ENCODE measurements around the gene ZNF256. TPM values are rescaled to one million over a fixed set of nuclear protein-coding genes. Genes with fewer than 3 reads are reported as not detected.

The ZNF256 gene
- 10 to 100 TPM; 11.1 to 12.3 TPM for total RNA-seq
- 1 to 10 TPM; 7.4 to 8.9 TPM for polyA plus RNA-seq (ENCODE audit: insufficient read length in 2 of 2)
- long read RNA-seq, donor 1, partial matches to known transcripts: 0 of 1 reads
- long read RNA-seq, donor 1, other reads (novel, unspliced or antisense): 0 of 1 reads
- long read RNA-seq, donor 2: 0 reads
- long read RNA-seq, donor 3, partial matches to known transcripts: 0 of 3 reads
- long read RNA-seq, donor 3, other reads (novel, unspliced or antisense): 0 of 3 reads
- long read RNA-seq, donor 4, partial matches to known transcripts: 0 of 3 reads
- long read RNA-seq, donor 4, other reads (novel, unspliced or antisense): 0 of 3 reads

GRCh38 chr19:57947419-57948134 lies at the start of gene ZNF256:
Gene ZNF256 (minus strand): TSS chr19:57947706. CDS start chr19:57947474, 232 bp downstream.
- under 1% methylated on average over 42 of the region's 54 CpGs for WGBS (ENCODE audit: insufficient coverage)
- H3K4me3 ChIP-seq (ENCODE audit: low read depth, low read length): peak within 1 kb of the TSS; percentile 86
- peaks cover 16% of the 10 kb centered on the region for H3K36me3 ChIP-seq (ENCODE audit: control insufficient read depth, insufficient read depth, low read length)
- H3K4me1 ChIP-seq (ENCODE audit: control insufficient read depth, insufficient read depth, low read length): peaks cover 18% of the 10 kb centered on the region
- H3K9me3 ChIP-seq (ENCODE audit: control insufficient read depth, insufficient read depth, low read length): no peaks in the 10 kb centered on the region
- H3K27ac ChIP-seq (ENCODE audit: low read depth, low read length): peak within 1 kb of the TSS; percentile 75
- peak; percentile 88 to 99 (median 98) for DNase-seq (ENCODE audit: low read depth in 4 of 6, low spot score in 6 of 6)
- no peaks in the 10 kb centered on the region for H3K27me3 ChIP-seq (ENCODE audit: control insufficient read depth, insufficient read depth, low read length)

GRCh38 chr19:57992841-57993240 lies 45.3 kb upstream of the ZNF256 start:
- H3K4me3 ChIP-seq (ENCODE audit: low read depth, low read length): no peak overlapping the region
- no peak overlapping the region for H3K27ac ChIP-seq (ENCODE audit: low read depth, low read length)
- H3K4me1 ChIP-seq (ENCODE audit: control insufficient read depth, insufficient read depth, low read length): no peaks in the 10 kb centered on the region
- no peak for DNase-seq (ENCODE audit: low read depth in 4 of 6, low spot score in 6 of 6)
- no CpG with 5 or more reads among the region's 1 CpG for WGBS (ENCODE audit: insufficient coverage)
- no peaks in the 10 kb centered on the region for H3K27me3 ChIP-seq (ENCODE audit: control insufficient read depth, insufficient read depth, low read length)
- H3K9me3 ChIP-seq (ENCODE audit: control insufficient read depth, insufficient read depth, low read length): peaks cover 8% of the 10 kb centered on the region
- peaks cover 57% of the 10 kb centered on the region for H3K36me3 ChIP-seq (ENCODE audit: control insufficient read depth, insufficient read depth, low read length)

- Histone ChIP-seq H3K36me3 (ENCODE audit: control insufficient read depth, insufficient read depth, low read length) (peaks cover 58% of the 10 kb centered on the region), H3K9me3 (ENCODE audit: control insufficient read depth, insufficient read depth, low read length) (peaks cover 62% of the 10 kb centered on the region), H3K27me3 (ENCODE audit: control insufficient read depth, insufficient read depth, low read length) (no peaks in the 10 kb centered on the region), H3K27ac (ENCODE audit: low read depth, low read length) (no peak overlapping the region), H3K4me3 (ENCODE audit: low read depth, low read length) (no peak overlapping the region), H3K4me1 (ENCODE audit: control insufficient read depth, insufficient read depth, low read length) (no peaks in the 10 kb centered on the region)
- DNase-seq (ENCODE audit: low read depth in 4 of 6, low spot score in 6 of 6): no peak
- WGBS (ENCODE audit: insufficient coverage): no CpG with 5 or more reads among the region's 3 CpGs
These were observed 31.2 kb upstream of the ZNF256 start for GRCh38 chr19:57978586-57979289.

- peaks cover 31% of the 10 kb centered on the region for H3K9me3 ChIP-seq (ENCODE audit: control insufficient read depth, insufficient read depth, low read length)
- H3K27ac ChIP-seq (ENCODE audit: low read depth, low read length): no peak within 1 kb of the TSS
- 91% methylated on average over 4 of the region's 4 CpGs for WGBS (ENCODE audit: insufficient coverage)
- no peaks in the 10 kb centered on the region for H3K27me3 ChIP-seq (ENCODE audit: control insufficient read depth, insufficient read depth, low read length)
- no peak within 1 kb of the TSS for H3K4me3 ChIP-seq (ENCODE audit: low read depth, low read length)
- peaks cover 26% of the 10 kb centered on the region for H3K36me3 ChIP-seq (ENCODE audit: control insufficient read depth, insufficient read depth, low read length)
- no peak for DNase-seq (ENCODE audit: low read depth in 4 of 6, low spot score in 6 of 6)
- H3K4me1 ChIP-seq (ENCODE audit: control insufficient read depth, insufficient read depth, low read length): no peaks in the 10 kb centered on the region
These were observed 26.9 kb upstream of the ZNF256 start, which contains the start of gene C19orf18 for GRCh38 chr19:57974434-57974833. Gene C19orf18 (minus strand): TSS chr19:57974534. CDS start chr19:57974432, 102 bp downstream.

- Histone ChIP-seq H3K9me3 (ENCODE audit: control insufficient read depth, insufficient read depth, low read length) (peaks cover 6% of the 10 kb centered on the region), H3K4me3 (ENCODE audit: low read depth, low read length) (no peak overlapping the region), H3K4me1 (ENCODE audit: control insufficient read depth, insufficient read depth, low read length) (no peaks in the 10 kb centered on the region), H3K27ac (ENCODE audit: low read depth, low read length) (no peak overlapping the region), H3K27me3 (ENCODE audit: control insufficient read depth, insufficient read depth, low read length) (no peaks in the 10 kb centered on the region), H3K36me3 (ENCODE audit: control insufficient read depth, insufficient read depth, low read length) (peaks cover 4% of the 10 kb centered on the region)
- DNase-seq (ENCODE audit: low read depth in 4 of 6, low spot score in 6 of 6): no peak
- 93% methylated on average over 4 of the region's 8 CpGs for WGBS (ENCODE audit: insufficient coverage)
These were observed 17.3 kb upstream of the ZNF256 start for GRCh38 chr19:57964761-57965160.

- Histone ChIP-seq H3K36me3 (ENCODE audit: control insufficient read depth, insufficient read depth, low read length) (no peaks in the 10 kb centered on the region), H3K9me3 (ENCODE audit: control insufficient read depth, insufficient read depth, low read length) (peaks cover 3% of the 10 kb centered on the region)
- WGBS (ENCODE audit: insufficient coverage): no CpG with 5 or more reads among the region's 1 CpG
These were observed 14.3 kb upstream of the ZNF256 start for GRCh38 chr19:57961785-57962184.

GRCh38 chr19:57954996-57955395 lies 7.5 kb upstream of the ZNF256 start:
- no peaks in the 10 kb centered on the region for H3K9me3 ChIP-seq (ENCODE audit: control insufficient read depth, insufficient read depth, low read length)
- no peaks in the 10 kb centered on the region for H3K27me3 ChIP-seq (ENCODE audit: control insufficient read depth, insufficient read depth, low read length)
- H3K4me3 ChIP-seq (ENCODE audit: low read depth, low read length): no peak overlapping the region
- no peak for DNase-seq (ENCODE audit: low read depth in 4 of 6, low spot score in 6 of 6)
- WGBS (ENCODE audit: insufficient coverage): 85% methylated on average over 3 of the region's 4 CpGs
- no peaks in the 10 kb centered on the region for H3K36me3 ChIP-seq (ENCODE audit: control insufficient read depth, insufficient read depth, low read length)
- no peak overlapping the region for H3K27ac ChIP-seq (ENCODE audit: low read depth, low read length)
- no peaks in the 10 kb centered on the region for H3K4me1 ChIP-seq (ENCODE audit: control insufficient read depth, insufficient read depth, low read length)

More at GRCh38 chr19:57961785-57962184, 14.3 kb upstream of the ZNF256 start:
- DNase-seq (ENCODE audit: low read depth in 4 of 6, low spot score in 6 of 6): no peak
- no peaks in the 10 kb centered on the region for H3K4me1 ChIP-seq (ENCODE audit: control insufficient read depth, insufficient read depth, low read length)
- H3K27ac ChIP-seq (ENCODE audit: low read depth, low read length): no peak overlapping the region
- no peak overlapping the region for H3K4me3 ChIP-seq (ENCODE audit: low read depth, low read length)
- no peaks in the 10 kb centered on the region for H3K27me3 ChIP-seq (ENCODE audit: control insufficient read depth, insufficient read depth, low read length)

- Histone ChIP-seq H3K4me1 (ENCODE audit: control insufficient read depth, insufficient read depth, low read length) (peaks cover 18% of the 10 kb centered on the region), H3K27me3 (ENCODE audit: control insufficient read depth, insufficient read depth, low read length) (no peaks in the 10 kb centered on the region), H3K27ac (ENCODE audit: low read depth, low read length) (no peak overlapping the region), H3K36me3 (ENCODE audit: control insufficient read depth, insufficient read depth, low read length) (peaks cover under 1% of the 10 kb centered on the region), H3K9me3 (ENCODE audit: control insufficient read depth, insufficient read depth, low read length) (no peaks in the 10 kb centered on the region), H3K4me3 (ENCODE audit: low read depth, low read length) (no peak overlapping the region)
- no peak for DNase-seq (ENCODE audit: low read depth in 4 of 6, low spot score in 6 of 6)
- 88% methylated on average over 12 of the region's 12 CpGs for WGBS (ENCODE audit: insufficient coverage)
These were observed 2.2 kb upstream of the ZNF256 start for GRCh38 chr19:57949702-57950101.

GRCh38 chr19:57949296-57949695 lies 1.8 kb upstream of the ZNF256 start:
- no peaks in the 10 kb centered on the region for H3K9me3 ChIP-seq (ENCODE audit: control insufficient read depth, insufficient read depth, low read length)
- H3K4me3 ChIP-seq (ENCODE audit: low read depth, low read length): no peak overlapping the region
- WGBS (ENCODE audit: insufficient coverage): 94% methylated on average over 21 of the region's 24 CpGs
- H3K4me1 ChIP-seq (ENCODE audit: control insufficient read depth, insufficient read depth, low read length): peaks cover 18% of the 10 kb centered on the region
- H3K27ac ChIP-seq (ENCODE audit: low read depth, low read length): no peak overlapping the region
- H3K36me3 ChIP-seq (ENCODE audit: control insufficient read depth, insufficient read depth, low read length): peaks cover 4% of the 10 kb centered on the region
- no peak for DNase-seq (ENCODE audit: low read depth in 4 of 6, low spot score in 6 of 6)
- H3K27me3 ChIP-seq (ENCODE audit: control insufficient read depth, insufficient read depth, low read length): no peaks in the 10 kb centered on the region

Data from spinal cord (tissue), 10 donors.